Caco-2 (cell line): ENCODE data around the gene DDI2. TPM values are rescaled to one million over a fixed set of nuclear protein-coding genes. Genes with fewer than 3 reads are reported as not detected.
"Not testable (repeated sequence)": the region's sequence is repeated elsewhere in the genome, so short reads cannot be mapped to it uniquely, and the experiment has no call there.

Experiments used
- BruUV-seq: library from RNA; stranded (reverse); fragments of 400-500 nt; replicated peaks from 2 replicates; lab custom pipeline; 2021; lab: Mats Ljungman, UMichigan
- CTCF ChIA-PET: fragments of 300-600 bp; sonication (Branson Sonifier 250); formaldehyde crosslinking; loops from one replicate; lab custom pipeline; 2022; ENCODE audit warnings: antibody characterized with exemption; lab: Charles Lee
- POLR2A ChIA-PET: fragments of 300-600 bp; sonication (Branson Sonifier 250); formaldehyde crosslinking; loops from one replicate; lab custom pipeline; 2022; ENCODE audit warnings: antibody characterized with exemption; lab: Charles Lee
- DNase-seq, 2 experiments: peaks; one replicate each; pipeline versions ENCODE4 v3.0.0 to v3.0.0-alpha.2; 2020 to 2022
- H3K27me3 ChIP-seq: replicated peaks from 2 replicates; pipeline ENCODE4 v1.6.0; 2011; ENCODE audit warnings: low read length; ENCODE audit not compliant: control insufficient read depth, insufficient read depth
- H3K36me3 ChIP-seq: 2 replicates; pipeline ENCODE4 v1.5.1; 2011; ENCODE audit warnings: low read length; ENCODE audit not compliant: control insufficient read depth, insufficient read depth
- H3K4me1 ChIP-seq: fragments of 250-450 bp; sonication (Bioruptor Pico); 2 replicates; pipeline ENCODE4 v1.5.1; 2020; ENCODE audit warnings: mild to moderate bottlenecking
- H3K4me3 ChIP-seq: 2 replicates; pipeline ENCODE4 v1.5.1; 2011; ENCODE audit warnings: low read depth, mild to moderate bottlenecking, control low read depth, low read length
- H3K9me3 ChIP-seq: fragments of 250-450 bp; sonication (Bioruptor Pico); 2 replicates; pipeline ENCODE4 v1.5.1; 2020; ENCODE audit warnings: mild to moderate bottlenecking, moderate library complexity
- H3K27ac Mint-ChIP-seq: one replicate; pipeline ENCODE4 v1.8.0; 2022; ENCODE audit warnings: mixed read lengths; ENCODE audit not compliant: unreplicated experiment
- H3K27me3 Mint-ChIP-seq: one replicate; pipeline ENCODE4 v1.8.0; 2022; ENCODE audit warnings: mixed read lengths; ENCODE audit not compliant: insufficient read depth, unreplicated experiment
- H3K36me3 Mint-ChIP-seq: one replicate; pipeline ENCODE4 v1.8.0; 2022; ENCODE audit warnings: mild to moderate bottlenecking, mixed read lengths; ENCODE audit not compliant: insufficient read depth, unreplicated experiment
- H3K4me1 Mint-ChIP-seq: one replicate; pipeline ENCODE4 v1.8.0; 2022; ENCODE audit warnings: low read depth, mixed read lengths; ENCODE audit not compliant: unreplicated experiment
- H3K4me3 Mint-ChIP-seq: one replicate; pipeline ENCODE4 v1.8.0; 2022; ENCODE audit warnings: mild to moderate bottlenecking, moderate library complexity, mixed read lengths; ENCODE audit not compliant: unreplicated experiment
- H3K9me3 Mint-ChIP-seq: one replicate; pipeline ENCODE4 v1.8.0; 2022; ENCODE audit warnings: mixed read lengths; ENCODE audit not compliant: unreplicated experiment
- CTCF ChIP-seq, 2 experiments: fragments of 200-600 bp in 1 of 2; IDR thresholded peaks; 1 replicate in 1 of 2; 2 replicates in 1 of 2; pipeline versions ENCODE4 v1.5.1 to v1.8.0; 2011 to 2022; ENCODE audit warnings: antibody characterized with exemption in 1 of 2, control low read depth in 1 of 2, inconsistent platforms in 1 of 2, low read depth in 1 of 2, low read length in 1 of 2, mild to moderate bottlenecking in 1 of 2, moderate library complexity in 1 of 2; ENCODE audit not compliant: insufficient read depth in 1 of 2, severe bottlenecking in 1 of 2, unreplicated experiment in 1 of 2
- intact Hi-C: fragments of 100-400 bp; cut with micrococcal nuclease; formaldehyde crosslinking; loops from one replicate; pipeline ENCODE4 v1.10.0; 2022; ENCODE audit not compliant: unreplicated experiment
- total RNA-seq: library from RNA; stranded (reverse); gene quantifications from 2 replicates; pipeline ENCODE4 v1.2.3, GENCODE V29; 2022

DDI2 gene
- total RNA-seq, 1 experiment from 2014 or later, result 53.4 TPM

- Mint-ChIP-seq H3K9me3 (no peaks in the 10 kb centered on the region), H3K36me3 (no peaks in the 10 kb centered on the region), H3K4me3 (no peak overlapping the region), H3K27ac (no peak overlapping the region), H3K4me1 (no peaks in the 10 kb centered on the region), H3K27me3 (no peaks in the 10 kb centered on the region)
- no peak overlapping the region for H3K4me3 ChIP-seq
- intact Hi-C loops, result no loop called here
- no peak for DNase-seq
- POLR2A ChIA-PET, result no interaction called here
- H3K4me1 ChIP-seq, result no peaks in the 10 kb centered on the region
- BruUV-seq, result no TSS peak
- H3K27me3 ChIP-seq, result no peaks in the 10 kb centered on the region
- TF ChIP-seq CTCF (IDR thresholded peaks at IDR 0.05; ENCODE audit: insufficient read depth in 1 of 2, low read depth in 1 of 2, low read length in 1 of 2, severe bottlenecking in 1 of 2, unreplicated experiment in 1 of 2), result no peak
- CTCF ChIA-PET, result no interaction called here
- no peaks in the 10 kb centered on the region for H3K36me3 ChIP-seq
- H3K9me3 ChIP-seq, result no peaks in the 10 kb centered on the region
These were observed 76.1 kb downstream of the DDI2 start for GRCh38 chr1:15693371-15693770.

GRCh38 chr1:15696956-15697521 lies 79.8 kb downstream of the DDI2 start:
- Mint-ChIP-seq H3K27ac (no peak overlapping the region), H3K9me3 (no peaks in the 10 kb centered on the region), H3K27me3 (no peaks in the 10 kb centered on the region), H3K36me3 (no peaks in the 10 kb centered on the region), H3K4me1 (no peaks in the 10 kb centered on the region), H3K4me3 (no peak overlapping the region)
- ChIA-PET CTCF (no interaction called here), POLR2A (interaction anchor here (0.6 kb wide), 1 partner anchor 81 kb away, joined by 3 read pairs; no protein-coding TSS in a partner anchor)
- H3K9me3 ChIP-seq, result no peaks in the 10 kb centered on the region
- no peak for TF ChIP-seq CTCF (IDR thresholded peaks at IDR 0.05; ENCODE audit: insufficient read depth in 1 of 2, low read depth in 1 of 2, low read length in 1 of 2, severe bottlenecking in 1 of 2, unreplicated experiment in 1 of 2)
- DNase-seq, result no peak
- no peaks in the 10 kb centered on the region for H3K4me1 ChIP-seq
- no peak overlapping the region for H3K4me3 ChIP-seq
- H3K27me3 ChIP-seq, result no peaks in the 10 kb centered on the region
- H3K36me3 ChIP-seq, result no peaks in the 10 kb centered on the region
- BruUV-seq, result no TSS peak
- intact Hi-C loops, result no loop called here

DNA sequence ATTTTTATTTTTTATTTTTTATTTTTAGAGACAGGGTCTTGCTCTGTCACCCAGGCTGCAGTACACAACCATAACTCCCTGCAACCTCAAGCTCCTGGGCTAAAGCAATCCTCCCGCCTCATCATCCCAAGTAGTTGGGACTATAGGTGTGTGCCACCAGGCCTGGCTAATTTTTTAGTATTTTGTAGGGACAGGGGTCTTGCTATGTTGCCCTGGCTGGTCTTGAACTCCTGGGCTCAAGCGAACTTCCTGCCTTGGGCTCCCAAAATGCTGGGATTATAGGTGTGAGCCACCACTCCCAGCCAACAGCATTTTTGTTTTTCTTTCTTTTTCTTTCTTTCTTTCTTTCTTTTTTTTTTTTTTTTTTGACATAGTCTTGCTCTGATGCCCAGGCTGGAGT lies 80.9 kb downstream of the DDI2 start:
- intact Hi-C loops, result no loop called here
- H3K9me3 Mint-ChIP-seq, result no peaks in the 10 kb centered on the region

DNA sequence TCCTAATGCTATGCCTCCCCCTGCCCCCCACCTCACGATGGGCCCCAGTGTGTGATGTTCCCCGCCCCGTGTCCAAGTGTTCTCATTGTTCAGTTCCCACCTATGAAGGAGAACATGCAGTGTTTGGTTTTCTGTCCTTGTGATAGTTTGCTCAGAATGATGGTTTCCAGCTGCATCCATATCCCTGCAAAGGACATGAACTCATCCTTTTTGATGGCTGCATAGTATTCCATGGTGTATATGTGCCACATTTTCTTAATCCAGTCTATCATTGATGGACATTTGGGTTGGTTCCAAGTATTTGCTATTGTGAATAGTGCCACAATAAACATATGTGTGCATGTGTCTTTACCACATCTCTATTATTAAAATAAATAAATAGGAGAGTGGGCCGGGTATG lies 82.1 kb downstream of the DDI2 start:
- not testable (repeated sequence) for H3K27ac Mint-ChIP-seq, DNase-seq

More for the DNA sequence above, 80.9 kb downstream of the DDI2 start:
- H3K4me3 ChIP-seq, result no peak overlapping the region
- no peaks in the 10 kb centered on the region for H3K36me3 Mint-ChIP-seq
- no peaks in the 10 kb centered on the region for H3K9me3 ChIP-seq
- no peak overlapping the region for H3K27ac Mint-ChIP-seq
- no peaks in the 10 kb centered on the region for H3K4me1 ChIP-seq
- TF ChIP-seq CTCF (IDR thresholded peaks at IDR 0.05; ENCODE audit: insufficient read depth in 1 of 2, low read depth in 1 of 2, low read length in 1 of 2, severe bottlenecking in 1 of 2, unreplicated experiment in 1 of 2), result no peak
- no peak for DNase-seq
- H3K36me3 ChIP-seq, result no peaks in the 10 kb centered on the region
- no TSS peak for BruUV-seq
- POLR2A ChIA-PET, result no interaction called here
- no peak overlapping the region for H3K4me3 Mint-ChIP-seq
- no peaks in the 10 kb centered on the region for H3K4me1 Mint-ChIP-seq
- no peaks in the 10 kb centered on the region for H3K27me3 Mint-ChIP-seq
- CTCF ChIA-PET, result no interaction called here
- H3K27me3 ChIP-seq, result no peaks in the 10 kb centered on the region

More for the DNA sequence above, 82.1 kb downstream of the DDI2 start:
- H3K4me1 ChIP-seq, H3K4me3 Mint-ChIP-seq, H3K36me3 Mint-ChIP-seq, POLR2A ChIA-PET, H3K36me3 ChIP-seq, CTCF ChIA-PET, H3K27me3 Mint-ChIP-seq, H3K9me3 ChIP-seq, H3K9me3 Mint-ChIP-seq, BruUV-seq, intact Hi-C loops, H3K4me3 ChIP-seq, H3K27me3 ChIP-seq, H3K4me1 Mint-ChIP-seq: not testable (repeated sequence)
